Measurements from ENCODE around the gene ZSCAN10. TPM values are rescaled to one million over a fixed set of nuclear protein-coding genes. Genes with fewer than 3 reads are reported as not detected.
A peak's percentile ranks its signal among the peaks of the same experiment; 100 is the strongest.

The ZSCAN10 gene
- total RNA-seq, 1 donor from 2014 or later, result 0.37 TPM

DNA sequence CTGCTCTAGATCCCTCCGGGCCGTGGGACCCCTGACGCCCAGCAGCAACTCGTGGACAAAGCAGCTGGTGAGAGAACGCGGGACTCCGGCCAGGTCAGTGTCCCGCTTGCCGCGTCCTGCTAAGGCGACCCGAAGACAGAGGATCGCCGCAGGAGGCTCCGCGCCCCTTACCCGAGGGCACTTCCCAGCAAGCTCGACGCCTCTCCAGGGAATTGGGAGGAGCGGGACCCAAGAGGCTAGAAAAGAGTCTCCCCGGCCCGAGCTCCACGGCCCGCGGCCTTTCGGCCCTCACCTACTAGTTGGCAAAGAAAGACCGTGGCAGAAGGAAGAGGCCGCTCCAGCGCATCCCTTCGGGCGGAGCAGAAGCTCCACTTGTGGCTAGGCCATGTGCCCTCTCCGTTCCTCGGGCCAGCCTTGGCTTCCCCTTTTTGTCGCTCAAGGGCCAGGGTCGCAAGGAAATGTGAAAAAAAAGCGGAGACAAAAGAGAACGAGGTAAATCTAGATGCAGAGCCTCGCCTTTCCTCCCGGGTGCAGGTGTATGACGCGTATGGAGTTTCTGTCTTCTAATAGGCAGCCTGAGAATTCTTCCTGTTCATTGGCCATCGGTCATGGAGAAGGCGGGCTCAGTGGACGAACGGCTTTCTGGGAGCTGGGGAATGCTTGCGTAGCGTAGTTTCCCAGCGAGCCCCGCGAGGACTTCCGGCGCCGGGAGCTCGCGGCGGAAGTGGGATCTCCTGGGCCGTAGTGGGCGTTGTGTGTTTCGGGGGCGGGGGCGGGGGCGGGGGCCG lies 35.4 kb upstream of the ZSCAN10 start, which contains the start of gene ZNF213:
Gene ZNF213, plus strand, starts transcription at position 692 of the 788 bp plus-strand sequence. CDS start 2,252 bp downstream, outside the sequence.
- peak; percentile 97 for DNase-seq (ENCODE audit: low spot score)

DNA sequence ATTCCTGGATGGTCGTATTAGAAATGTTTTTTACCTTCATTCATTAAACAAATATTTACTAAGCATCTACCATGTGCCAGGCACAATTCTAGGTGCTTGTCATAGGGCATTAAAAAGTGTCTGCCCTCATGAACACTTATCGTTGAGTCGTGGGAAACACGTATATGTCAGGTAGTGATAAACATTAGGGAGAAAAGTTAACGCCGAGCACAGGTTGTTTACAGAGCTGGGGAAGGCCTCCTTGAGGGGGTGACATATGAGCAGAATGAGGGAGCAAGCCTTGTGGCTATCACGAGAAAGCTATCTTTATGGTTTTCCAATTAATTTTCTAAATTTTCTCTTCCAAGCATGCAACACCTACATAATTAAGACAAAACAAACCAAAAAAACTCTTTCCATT lies 34.8 kb upstream of the ZSCAN10 start:
- no peak for DNase-seq (ENCODE audit: low spot score)

- no peak for DNase-seq (ENCODE audit: low spot score)
These were observed 32.8 kb upstream of the ZSCAN10 start for GRCh38 chr16:3131755-3132377.

- DNase-seq (ENCODE audit: low spot score), result peak; percentile 80
These were observed 30.3 kb upstream of the ZSCAN10 start for GRCh38 chr16:3129137-3130131.

DNA sequence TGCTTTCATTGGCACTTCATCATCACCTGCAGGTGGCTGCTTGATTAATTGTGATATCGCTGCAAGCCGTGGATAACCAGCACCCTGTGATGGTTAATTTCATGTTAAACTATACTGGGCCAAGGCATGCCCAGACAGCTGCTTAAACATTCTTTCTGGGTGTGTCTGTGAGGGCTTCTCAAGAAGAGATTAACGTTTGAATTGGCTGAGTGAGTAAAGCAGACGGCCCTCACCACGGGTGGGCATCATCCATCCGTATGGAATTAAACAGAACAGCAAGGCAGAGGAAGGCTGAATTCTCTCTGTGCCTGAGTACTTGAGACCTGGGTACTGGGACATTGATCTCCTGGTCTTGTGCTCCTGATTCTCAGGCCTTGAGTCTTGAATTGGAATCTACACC lies 28.7 kb upstream of the ZSCAN10 start:
- DNase-seq (ENCODE audit: low spot score), result no peak

GRCh38 chr16:3123986-3124886 lies 25.1 kb upstream of the ZSCAN10 start:
- peak; percentile 96 for DNase-seq (ENCODE audit: low spot score)

DNA sequence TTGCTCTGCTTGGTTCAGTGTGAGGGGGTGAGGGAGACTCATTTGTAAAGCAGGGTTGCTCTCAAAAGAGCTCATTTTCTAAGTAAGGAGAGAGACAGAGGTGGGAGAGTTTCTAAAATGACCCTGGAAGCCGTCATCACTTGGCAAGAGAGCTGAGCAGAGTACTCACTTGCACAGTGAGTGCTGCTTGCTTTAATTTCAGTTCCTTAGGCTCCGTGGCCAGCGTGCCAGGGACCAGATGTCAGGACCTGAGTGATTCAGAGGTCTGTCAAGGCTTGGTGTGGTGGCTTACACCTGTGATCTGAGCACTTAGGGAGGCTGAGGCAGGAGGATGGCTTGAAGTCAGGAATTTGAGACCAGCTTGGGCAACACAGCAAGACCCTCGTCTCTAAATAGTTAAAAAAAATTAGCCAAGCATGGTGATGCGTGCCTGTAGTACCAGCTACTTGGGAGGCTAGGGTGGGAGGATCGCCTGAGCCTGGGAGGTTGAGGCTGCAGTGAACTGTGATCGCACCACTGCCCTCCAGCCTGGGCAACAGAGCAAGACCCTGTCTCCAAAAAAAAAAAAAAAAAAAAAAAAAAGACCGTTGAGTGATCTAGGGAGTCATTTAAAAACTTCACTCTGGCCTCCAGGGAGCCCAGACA lies 24.0 kb upstream of the ZSCAN10 start:
- DNase-seq (ENCODE audit: low spot score), result no peak

- DNase-seq (ENCODE audit: low spot score), result no peak
These were observed 22.9 kb upstream of the ZSCAN10 start for GRCh38 chr16:3121851-3122467.

DNA sequence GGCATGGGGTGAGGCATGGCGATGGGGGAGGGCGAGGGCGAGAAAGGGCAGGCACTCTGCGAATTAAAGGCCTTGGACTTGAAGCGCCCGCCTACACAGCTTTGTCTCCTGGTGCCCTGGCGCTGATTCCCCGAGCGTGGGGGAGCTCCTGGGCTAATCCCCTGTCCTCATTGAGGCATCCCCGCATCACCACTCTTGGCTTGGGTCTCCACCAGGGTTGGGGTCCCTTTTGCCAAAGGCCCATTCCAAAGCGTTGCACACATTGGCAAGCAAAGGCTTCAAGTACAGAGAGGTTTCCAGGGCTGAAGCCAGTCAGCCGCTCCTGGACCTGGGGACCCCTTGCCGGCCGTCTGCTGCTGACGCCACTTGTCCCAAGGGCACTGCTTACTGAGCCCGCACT lies 21.3 kb upstream of the ZSCAN10 start:
- no peak for DNase-seq (ENCODE audit: low spot score)

DNA sequence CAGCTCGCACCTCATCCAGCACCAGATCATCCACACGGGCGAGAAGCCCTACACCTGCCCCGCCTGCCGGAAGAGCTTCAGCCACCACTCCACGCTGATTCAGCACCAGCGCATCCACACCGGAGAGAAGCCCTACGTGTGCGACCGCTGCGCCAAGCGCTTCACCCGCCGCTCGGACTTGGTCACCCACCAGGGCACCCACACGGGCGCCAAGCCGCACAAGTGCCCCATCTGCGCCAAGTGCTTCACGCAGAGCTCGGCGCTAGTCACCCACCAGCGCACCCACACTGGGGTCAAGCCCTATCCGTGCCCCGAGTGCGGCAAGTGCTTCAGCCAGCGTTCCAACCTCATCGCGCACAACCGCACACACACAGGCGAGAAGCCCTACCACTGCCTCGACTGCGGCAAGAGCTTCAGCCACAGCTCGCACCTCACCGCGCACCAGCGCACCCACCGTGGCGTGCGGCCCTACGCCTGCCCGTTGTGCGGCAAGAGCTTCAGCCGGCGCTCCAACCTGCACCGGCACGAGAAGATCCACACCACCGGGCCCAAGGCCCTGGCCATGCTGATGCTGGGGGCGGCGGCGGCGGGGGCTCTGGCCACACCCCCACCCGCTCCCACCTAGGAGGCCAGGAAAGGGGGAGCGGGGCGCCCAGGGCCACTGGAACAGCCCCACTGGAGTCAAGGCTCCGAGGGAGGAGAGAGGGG lies 20.8 kb upstream of the ZSCAN10 start:
- no peak for DNase-seq (ENCODE audit: low spot score)

- no peak for DNase-seq (ENCODE audit: low spot score)
These were observed 20.2 kb upstream of the ZSCAN10 start for GRCh38 chr16:3119286-3119685.

- DNase-seq (ENCODE audit: low spot score), result no peak
These were observed 19.8 kb upstream of the ZSCAN10 start for GRCh38 chr16:3118846-3119245.

GRCh38 chr16:3118204-3118790 lies 19.2 kb upstream of the ZSCAN10 start:
- DNase-seq (ENCODE audit: low spot score), result no peak

- DNase-seq (ENCODE audit: low spot score), result no peak
These were observed 16.5 kb upstream of the ZSCAN10 start for GRCh38 chr16:3115561-3115960.

- DNase-seq (ENCODE audit: low spot score), result no peak
These were observed 15.9 kb upstream of the ZSCAN10 start for GRCh38 chr16:3115003-3115402.

DNA sequence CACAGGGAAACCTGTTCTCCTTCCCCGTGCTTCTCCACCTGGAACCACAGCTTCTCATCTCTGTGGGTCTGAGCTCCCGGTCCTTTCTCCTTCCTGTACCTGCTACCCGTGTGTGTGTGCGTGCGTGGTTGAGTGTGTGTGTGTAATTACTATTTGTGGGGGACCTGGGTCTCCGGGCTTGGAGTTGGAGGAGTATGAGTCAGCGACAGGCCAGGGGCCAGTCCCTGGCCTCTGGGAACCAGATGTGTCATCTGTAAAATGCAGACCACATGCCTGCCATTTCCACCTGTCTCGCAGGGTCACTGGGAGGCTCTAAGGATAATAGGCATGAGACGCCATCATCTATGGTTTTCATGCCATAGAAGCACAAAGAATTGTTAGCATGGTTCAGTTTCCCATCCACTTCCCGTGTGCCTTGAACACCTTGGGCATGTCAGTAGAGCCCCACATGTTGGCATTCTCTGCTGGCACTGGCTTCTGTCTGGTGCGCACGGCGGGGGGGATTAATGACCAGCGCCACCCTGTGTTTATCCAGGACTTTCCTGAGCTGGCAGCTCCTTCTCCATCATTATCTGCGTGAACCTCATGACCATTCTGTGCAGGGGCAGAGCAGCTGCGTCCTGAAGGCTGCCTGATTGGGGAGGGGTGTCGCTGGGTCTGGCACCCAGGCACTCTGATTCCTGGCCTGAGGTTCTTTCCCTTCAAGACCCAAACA lies 14.8 kb upstream of the ZSCAN10 start:
- no peak for DNase-seq (ENCODE audit: low spot score)

DNA sequence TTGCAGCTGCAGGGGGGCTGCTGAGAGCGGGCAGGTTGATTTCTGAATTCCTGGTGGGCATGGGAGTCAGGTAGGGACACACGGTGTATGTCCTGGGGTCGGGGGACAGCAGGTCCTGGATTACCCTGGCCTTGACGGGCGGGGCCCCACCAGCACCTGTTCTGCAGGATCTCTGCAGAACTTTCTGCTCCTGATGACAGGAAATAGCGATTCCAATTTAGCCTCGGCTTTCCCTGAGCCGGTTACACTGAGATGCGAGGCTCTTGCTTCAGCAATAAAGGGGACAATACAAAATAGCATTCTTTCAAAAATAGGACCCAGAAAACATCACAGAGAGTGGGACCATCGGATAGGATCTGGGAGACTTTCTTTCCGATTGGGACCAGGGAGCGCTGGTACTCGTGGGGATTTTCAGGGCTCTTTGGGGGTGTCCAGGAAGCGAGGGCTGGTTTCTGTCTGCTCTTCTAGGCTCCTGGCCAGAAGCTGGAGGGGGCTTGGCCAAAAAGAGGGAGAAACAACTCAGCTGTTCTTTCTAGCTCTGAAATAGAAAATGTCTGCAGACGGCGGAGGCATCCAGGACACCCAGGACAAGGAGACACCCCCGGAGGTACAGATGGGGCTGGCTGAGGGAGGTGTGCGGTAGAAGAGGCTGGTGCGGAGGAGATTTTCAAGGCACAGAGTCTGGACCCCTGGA lies 13.9 kb upstream of the ZSCAN10 start:
- no peak for DNase-seq (ENCODE audit: low spot score)
